ENCODE measurements around the gene C2orf78. TPM values are rescaled to one million over a fixed set of nuclear protein-coding genes. Genes with fewer than 3 reads are reported as not detected.
A peak's percentile ranks its signal among the peaks of the same experiment; 100 is the strongest.
"Not testable (repeated sequence)": the region's sequence is repeated elsewhere in the genome, so short reads cannot be mapped to it uniquely, and the experiment has no call there.

The C2orf78 gene
- total RNA-seq, 4 donors from 2014 or later = not detected

DNA sequence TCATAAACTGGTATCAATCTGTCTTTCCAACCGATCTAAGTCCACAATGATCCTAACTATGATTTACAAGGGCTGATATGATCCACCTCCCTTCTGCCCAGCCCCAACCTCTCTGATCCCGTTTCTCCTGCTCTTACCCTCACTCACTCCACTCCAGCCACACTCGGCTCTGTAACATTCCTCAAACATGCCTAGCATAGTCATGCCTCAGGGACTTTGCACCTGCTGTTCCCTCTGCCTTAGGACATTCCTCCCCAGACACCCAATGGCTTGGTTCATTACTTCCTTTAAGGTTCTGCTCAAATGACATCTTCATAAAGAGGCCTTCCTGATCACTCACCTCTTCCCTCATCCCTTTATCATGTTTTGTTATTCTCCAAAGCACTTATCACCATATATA, 13.3 kb upstream of the C2orf78 start:
- Histone ChIP-seq H3K27me3 (no peaks in the 10 kb centered on the region), H3K4me3 (no peak overlapping the region), H3K36me3 (peaks cover 85% of the 10 kb centered on the region), H3K4me1 (no peaks in the 10 kb centered on the region), H3K27ac (no peak overlapping the region), H3K9me3 (no peaks in the 10 kb centered on the region)
- TF ChIP-seq, protein P1, sequence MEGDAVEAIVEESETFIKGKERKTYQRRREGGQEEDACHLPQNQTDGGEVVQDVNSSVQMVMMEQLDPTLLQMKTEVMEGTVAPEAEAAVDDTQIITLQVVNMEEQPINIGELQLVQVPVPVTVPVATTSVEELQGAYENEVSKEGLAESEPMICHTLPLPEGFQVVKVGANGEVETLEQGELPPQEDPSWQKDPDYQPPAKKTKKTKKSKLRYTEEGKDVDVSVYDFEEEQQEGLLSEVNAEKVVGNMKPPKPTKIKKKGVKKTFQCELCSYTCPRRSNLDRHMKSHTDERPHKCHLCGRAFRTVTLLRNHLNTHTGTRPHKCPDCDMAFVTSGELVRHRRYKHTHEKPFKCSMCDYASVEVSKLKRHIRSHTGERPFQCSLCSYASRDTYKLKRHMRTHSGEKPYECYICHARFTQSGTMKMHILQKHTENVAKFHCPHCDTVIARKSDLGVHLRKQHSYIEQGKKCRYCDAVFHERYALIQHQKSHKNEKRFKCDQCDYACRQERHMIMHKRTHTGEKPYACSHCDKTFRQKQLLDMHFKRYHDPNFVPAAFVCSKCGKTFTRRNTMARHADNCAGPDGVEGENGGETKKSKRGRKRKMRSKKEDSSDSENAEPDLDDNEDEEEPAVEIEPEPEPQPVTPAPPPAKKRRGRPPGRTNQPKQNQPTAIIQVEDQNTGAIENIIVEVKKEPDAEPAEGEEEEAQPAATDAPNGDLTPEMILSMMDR (IDR thresholded peaks at IDR 0.05) = no peak
- TF ChIP-seq POLR2AphosphoS5 (IDR thresholded peaks at IDR 0.05) (no peak), POLR2A (IDR thresholded peaks at IDR 0.05) (no peak), EP300 (IDR thresholded peaks at IDR 0.05) (no peak)
- WGBS = 87% methylated on average over 3 of the region's 3 CpGs
- no peak for DNase-seq (ENCODE audit: low spot score in 2 of 2)

DNA sequence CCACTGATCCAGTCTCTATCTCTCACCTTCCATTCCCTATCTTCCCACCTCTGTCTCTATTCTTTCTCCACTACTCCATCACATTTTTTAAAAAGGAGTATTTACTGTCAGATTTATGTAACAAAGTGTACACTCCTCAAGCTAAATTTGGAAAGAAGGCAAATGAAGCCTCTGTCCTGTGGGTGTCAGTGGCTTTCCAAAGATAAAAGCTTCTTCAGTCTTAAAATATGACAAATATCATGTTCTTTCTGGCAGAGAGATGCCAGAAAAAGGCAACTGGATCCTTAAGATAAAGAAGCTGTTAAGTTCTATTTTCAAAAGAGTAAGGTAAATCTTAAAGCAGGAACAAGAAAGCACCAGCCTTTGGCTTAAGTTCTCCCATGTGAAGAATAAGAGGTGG, 11.2 kb upstream of the C2orf78 start:
- no peak overlapping the region for H3K4me3 ChIP-seq
- DNase-seq (ENCODE audit: low spot score in 2 of 2) = no peak

DNA sequence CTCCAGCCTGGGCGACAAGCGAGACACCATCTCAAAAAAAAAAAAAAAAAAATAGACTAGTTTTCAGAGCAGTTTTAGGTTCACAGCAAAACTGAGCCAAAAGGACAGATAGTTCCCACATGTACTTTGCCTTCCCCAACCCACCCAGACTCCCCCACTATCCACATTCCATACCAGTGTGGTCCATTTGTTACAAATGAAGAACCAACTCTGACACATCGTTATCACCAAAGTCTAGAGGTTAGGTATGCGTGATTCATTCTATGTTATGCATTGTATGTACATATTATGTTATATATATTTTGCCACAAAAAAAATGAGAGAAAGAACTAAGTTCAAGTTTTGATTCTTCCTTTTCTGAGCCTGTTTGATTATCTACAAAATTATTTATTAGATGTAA, 7.6 kb upstream of the C2orf78 start:
- no peaks in the 10 kb centered on the region for H3K27me3 ChIP-seq
- DNase-seq (ENCODE audit: low spot score in 2 of 2) = no peak
- 86% methylated on average over 4 of the region's 4 CpGs for WGBS
- peaks cover 35% of the 10 kb centered on the region for H3K4me1 ChIP-seq
- no peaks in the 10 kb centered on the region for H3K9me3 ChIP-seq
- TF ChIP-seq EP300 (IDR thresholded peaks at IDR 0.05) (no peak), POLR2A (IDR thresholded peaks at IDR 0.05) (no peak), POLR2AphosphoS5 (IDR thresholded peaks at IDR 0.05) (no peak)
- TF ChIP-seq, protein P1 (IDR thresholded peaks at IDR 0.05) = no peak
- H3K27ac ChIP-seq = no peak overlapping the region
- peaks cover 40% of the 10 kb centered on the region for H3K36me3 ChIP-seq
- no peak overlapping the region for H3K4me3 ChIP-seq

More for the DNA sequence above, 11.2 kb upstream of the C2orf78 start:
- TF ChIP-seq EP300 (IDR thresholded peaks at IDR 0.05) (no peak), POLR2A (IDR thresholded peaks at IDR 0.05) (no peak), POLR2AphosphoS5 (IDR thresholded peaks at IDR 0.05) (no peak)
- TF ChIP-seq, protein P1 (IDR thresholded peaks at IDR 0.05) = no peak
- no peaks in the 10 kb centered on the region for H3K9me3 ChIP-seq
- H3K4me1 ChIP-seq = peaks cover 14% of the 10 kb centered on the region
- H3K27ac ChIP-seq = no peak overlapping the region
- no peaks in the 10 kb centered on the region for H3K27me3 ChIP-seq
- H3K36me3 ChIP-seq = peaks cover 74% of the 10 kb centered on the region

DNA sequence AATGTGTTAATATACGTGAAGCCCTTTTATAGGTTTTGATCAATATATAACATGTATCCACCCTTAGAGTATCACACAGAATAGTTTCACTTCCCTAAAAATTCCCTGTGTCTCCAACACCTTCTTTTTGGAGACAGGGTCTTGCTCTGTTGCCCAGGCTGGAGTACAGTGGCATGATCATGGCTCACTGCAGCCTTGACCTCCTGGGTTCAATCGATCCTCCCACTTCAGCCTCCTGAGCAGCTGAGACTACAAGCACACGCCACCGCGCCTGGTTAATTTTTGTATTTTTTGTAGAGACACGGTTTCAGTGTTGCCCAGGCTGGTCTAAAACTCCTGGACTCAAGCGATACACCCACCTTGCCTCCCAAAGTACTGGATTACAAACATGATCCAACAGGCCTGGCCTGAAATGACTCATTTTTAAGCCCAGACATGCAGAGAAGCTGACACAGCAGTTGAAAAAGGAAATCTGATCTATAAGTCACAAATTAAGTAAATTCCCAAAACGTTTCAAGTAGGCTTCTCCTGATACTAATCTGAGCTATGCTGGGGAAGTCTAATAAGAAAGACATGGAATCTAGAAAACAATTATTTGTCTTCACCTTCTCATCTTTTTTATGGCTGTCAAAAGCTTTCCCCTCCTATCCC, 7.0 kb upstream of the C2orf78 start:
- Histone ChIP-seq H3K9me3 (no peaks in the 10 kb centered on the region), H3K27me3 (no peaks in the 10 kb centered on the region), H3K27ac (no peak overlapping the region), H3K4me3 (no peak overlapping the region), H3K36me3 (peaks cover 34% of the 10 kb centered on the region), H3K4me1 (peaks cover 35% of the 10 kb centered on the region)
- WGBS = 49% methylated on average over 8 of the region's 8 CpGs
- no peak for DNase-seq (ENCODE audit: low spot score in 2 of 2)
- TF ChIP-seq, protein P1 (IDR thresholded peaks at IDR 0.05) = no peak
- no peak for TF ChIP-seq EP300 (IDR thresholded peaks at IDR 0.05)
- TF ChIP-seq POLR2AphosphoS5 (IDR thresholded peaks at IDR 0.05) = no peak
- no peak for TF ChIP-seq POLR2A (IDR thresholded peaks at IDR 0.05)

DNA sequence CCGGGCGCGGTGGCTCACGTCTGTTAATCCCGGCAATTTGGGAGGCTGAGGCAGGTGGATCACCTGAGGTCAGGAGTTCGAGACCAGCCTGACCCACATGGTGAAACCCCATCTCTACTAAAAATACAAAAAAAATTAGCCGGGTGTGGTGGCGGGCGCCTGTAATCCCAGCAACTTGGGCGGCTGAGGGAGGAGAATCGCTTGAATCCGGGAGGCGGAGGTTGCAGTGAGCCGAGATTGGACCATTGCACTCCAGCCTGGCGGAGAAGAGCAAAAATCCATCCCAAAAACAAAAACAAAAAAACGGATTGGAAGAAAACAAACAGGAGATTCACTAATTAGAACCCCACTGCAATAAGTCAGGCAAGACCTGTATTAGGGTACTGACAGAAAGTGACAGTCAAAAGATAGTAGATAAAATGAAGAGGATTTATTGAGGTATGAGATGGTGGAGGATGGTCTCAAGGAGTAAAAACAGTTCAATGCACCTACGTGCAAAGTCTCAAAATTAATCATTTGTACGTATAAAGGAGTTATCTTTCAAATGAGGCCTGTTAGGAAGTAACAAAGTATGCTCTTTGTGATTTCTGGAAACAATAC, 5.0 kb upstream of the C2orf78 start:
- not testable (repeated sequence) for H3K27me3 ChIP-seq; DNase-seq (ENCODE audit: low spot score in 2 of 2); H3K9me3 ChIP-seq
- peak overlapping the region; percentile 95 for H3K27ac ChIP-seq
- H3K4me1 ChIP-seq = peaks cover 35% of the 10 kb centered on the region
- WGBS = 66% methylated on average over 18 of the region's 18 CpGs
- H3K36me3 ChIP-seq = peaks cover 14% of the 10 kb centered on the region
- peak overlapping the region; percentile 96 for H3K4me3 ChIP-seq
